ENCODE results near the gene STMND1.

The STMND1 gene
- long read RNA-seq, result 0 reads

DNA sequence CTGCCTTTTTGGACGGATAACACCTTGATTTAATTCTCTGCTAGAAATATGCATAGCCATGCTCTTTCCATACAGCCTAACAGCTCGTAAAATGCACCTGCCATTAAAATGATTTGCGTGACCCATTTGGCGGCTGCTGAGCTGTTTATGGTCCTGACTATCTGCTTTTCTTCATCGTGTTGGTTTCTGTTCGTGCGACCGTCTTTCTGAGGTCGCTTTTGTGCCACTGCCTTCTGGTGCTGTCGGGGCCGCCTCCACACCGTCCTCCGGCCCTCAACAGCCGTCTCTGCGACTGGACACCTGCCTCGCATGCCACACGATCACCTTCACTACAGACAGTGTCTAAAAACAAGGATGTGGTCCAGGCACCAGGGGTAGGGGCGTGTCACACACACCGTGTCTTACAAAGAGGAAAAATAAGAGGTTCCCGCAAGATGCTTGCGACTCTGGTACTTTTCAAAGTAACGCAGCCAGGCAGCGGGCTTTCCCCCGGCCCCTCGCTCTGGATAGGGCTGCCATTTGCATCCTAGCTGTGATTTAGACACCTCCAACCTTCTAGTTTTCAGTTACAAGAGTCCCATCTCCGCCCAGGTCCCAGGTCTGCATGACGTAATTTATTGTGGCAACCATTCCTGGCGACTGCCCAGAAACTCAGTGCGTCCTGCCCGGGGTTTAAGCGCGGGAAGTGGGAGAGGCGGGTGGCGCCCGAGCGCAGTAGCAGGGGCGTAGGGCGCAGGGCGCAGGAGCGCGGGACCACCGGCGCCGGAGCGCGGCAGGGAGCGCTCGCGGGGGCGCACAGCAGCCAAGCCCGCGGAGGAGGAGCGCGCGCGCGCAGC, at the start of gene STMND1:
Gene STMND1 (plus strand): TSS at position 629 of the 836 bp plus-strand sequence. CDS start 208 bp downstream, outside the sequence.
- no peak for DNase-seq (ENCODE audit: low read depth in 1 of 2, low spot score in 1 of 2)
- Histone ChIP-seq H3K27me3 (ENCODE audit: insufficient read depth, poor library complexity, severe bottlenecking) (peaks cover 12% of the 10 kb centered on the region), H3K27ac (replicated peaks) (no peak within 1 kb of the TSS), H3K4me3 (replicated peaks; ENCODE audit: insufficient read depth, low read length) (no peak within 1 kb of the TSS)
- TF ChIP-seq POLR2AphosphoS5 (IDR thresholded peaks at IDR 0.05; ENCODE audit: low read depth), result no peak
- TF ChIP-seq, protein P1, sequence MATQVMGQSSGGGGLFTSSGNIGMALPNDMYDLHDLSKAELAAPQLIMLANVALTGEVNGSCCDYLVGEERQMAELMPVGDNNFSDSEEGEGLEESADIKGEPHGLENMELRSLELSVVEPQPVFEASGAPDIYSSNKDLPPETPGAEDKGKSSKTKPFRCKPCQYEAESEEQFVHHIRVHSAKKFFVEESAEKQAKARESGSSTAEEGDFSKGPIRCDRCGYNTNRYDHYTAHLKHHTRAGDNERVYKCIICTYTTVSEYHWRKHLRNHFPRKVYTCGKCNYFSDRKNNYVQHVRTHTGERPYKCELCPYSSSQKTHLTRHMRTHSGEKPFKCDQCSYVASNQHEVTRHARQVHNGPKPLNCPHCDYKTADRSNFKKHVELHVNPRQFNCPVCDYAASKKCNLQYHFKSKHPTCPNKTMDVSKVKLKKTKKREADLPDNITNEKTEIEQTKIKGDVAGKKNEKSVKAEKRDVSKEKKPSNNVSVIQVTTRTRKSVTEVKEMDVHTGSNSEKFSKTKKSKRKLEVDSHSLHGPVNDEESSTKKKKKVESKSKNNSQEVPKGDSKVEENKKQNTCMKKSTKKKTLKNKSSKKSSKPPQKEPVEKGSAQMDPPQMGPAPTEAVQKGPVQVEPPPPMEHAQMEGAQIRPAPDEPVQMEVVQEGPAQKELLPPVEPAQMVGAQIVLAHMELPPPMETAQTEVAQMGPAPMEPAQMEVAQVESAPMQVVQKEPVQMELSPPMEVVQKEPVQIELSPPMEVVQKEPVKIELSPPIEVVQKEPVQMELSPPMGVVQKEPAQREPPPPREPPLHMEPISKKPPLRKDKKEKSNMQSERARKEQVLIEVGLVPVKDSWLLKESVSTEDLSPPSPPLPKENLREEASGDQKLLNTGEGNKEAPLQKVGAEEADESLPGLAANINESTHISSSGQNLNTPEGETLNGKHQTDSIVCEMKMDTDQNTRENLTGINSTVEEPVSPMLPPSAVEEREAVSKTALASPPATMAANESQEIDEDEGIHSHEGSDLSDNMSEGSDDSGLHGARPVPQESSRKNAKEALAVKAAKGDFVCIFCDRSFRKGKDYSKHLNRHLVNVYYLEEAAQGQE (IDR thresholded peaks at IDR 0.05; ENCODE audit: insufficient replicate concordance, low read depth), result peak; percentile 22
- TF ChIP-seq SPI1 (IDR thresholded peaks at IDR 0.05; ENCODE audit: borderline replicate concordance, low read depth), result no peak

DNA sequence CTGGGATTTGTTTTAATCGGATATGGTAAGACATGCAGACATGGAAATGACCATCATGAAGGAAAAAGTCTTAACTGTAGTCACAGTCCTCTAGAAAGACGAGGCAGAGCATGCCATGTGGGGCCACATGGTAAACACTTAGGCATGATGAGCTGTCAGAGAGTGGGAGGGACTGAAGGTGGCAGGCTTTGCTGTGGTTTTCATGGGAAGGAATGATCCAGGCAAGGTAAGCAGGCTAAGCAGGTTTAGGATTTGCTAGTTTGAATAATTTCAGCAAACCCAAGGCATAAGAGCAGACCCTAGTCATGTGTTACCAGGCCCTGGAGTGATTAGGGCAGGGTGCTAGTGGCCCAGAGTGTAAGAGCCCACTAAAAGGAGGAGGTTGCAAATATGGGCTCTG, 47.2 kb upstream of the STMND1 start:
- no peak for DNase-seq (ENCODE audit: low read depth in 1 of 2, low spot score in 1 of 2)
- no peak overlapping the region for H3K4me3 ChIP-seq (replicated peaks; ENCODE audit: insufficient read depth, low read length)

DNA sequence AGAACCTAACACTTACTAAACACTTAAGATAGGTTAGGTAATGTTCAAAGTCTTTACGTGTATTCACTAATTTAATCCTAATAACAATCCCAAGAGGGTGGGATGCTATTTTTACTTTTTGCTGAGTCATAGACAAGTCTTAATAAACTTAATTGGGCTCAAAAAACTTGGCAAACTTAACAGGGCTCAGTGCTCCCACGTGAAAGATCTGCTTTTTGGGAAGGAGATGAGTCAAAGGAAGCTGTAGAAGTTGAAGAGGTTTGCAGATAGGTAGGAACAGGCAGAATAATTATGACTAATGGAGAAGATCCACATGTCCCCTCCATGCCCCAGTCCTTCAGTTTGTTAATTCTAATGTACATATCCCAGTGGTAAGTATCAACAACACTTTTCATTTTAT, 44.5 kb upstream of the STMND1 start:
- H3K4me3 ChIP-seq (replicated peaks; ENCODE audit: insufficient read depth, low read length), result no peak overlapping the region
- DNase-seq (ENCODE audit: low read depth in 1 of 2, low spot score in 1 of 2), result no peak
- TF ChIP-seq POLR2AphosphoS5 (IDR thresholded peaks at IDR 0.05; ENCODE audit: low read depth), result no peak
- TF ChIP-seq SPI1 (IDR thresholded peaks at IDR 0.05; ENCODE audit: borderline replicate concordance, low read depth), result no peak
- no peak for TF ChIP-seq GABPA (IDR thresholded peaks at IDR 0.05; ENCODE audit: low read depth)
- TF ChIP-seq, protein P1 (IDR thresholded peaks at IDR 0.05; ENCODE audit: insufficient replicate concordance, low read depth), result no peak
- TF ChIP-seq, protein P2, sequence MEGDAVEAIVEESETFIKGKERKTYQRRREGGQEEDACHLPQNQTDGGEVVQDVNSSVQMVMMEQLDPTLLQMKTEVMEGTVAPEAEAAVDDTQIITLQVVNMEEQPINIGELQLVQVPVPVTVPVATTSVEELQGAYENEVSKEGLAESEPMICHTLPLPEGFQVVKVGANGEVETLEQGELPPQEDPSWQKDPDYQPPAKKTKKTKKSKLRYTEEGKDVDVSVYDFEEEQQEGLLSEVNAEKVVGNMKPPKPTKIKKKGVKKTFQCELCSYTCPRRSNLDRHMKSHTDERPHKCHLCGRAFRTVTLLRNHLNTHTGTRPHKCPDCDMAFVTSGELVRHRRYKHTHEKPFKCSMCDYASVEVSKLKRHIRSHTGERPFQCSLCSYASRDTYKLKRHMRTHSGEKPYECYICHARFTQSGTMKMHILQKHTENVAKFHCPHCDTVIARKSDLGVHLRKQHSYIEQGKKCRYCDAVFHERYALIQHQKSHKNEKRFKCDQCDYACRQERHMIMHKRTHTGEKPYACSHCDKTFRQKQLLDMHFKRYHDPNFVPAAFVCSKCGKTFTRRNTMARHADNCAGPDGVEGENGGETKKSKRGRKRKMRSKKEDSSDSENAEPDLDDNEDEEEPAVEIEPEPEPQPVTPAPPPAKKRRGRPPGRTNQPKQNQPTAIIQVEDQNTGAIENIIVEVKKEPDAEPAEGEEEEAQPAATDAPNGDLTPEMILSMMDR (IDR thresholded peaks at IDR 0.05; ENCODE audit: insufficient read depth, low read length), result no peak
- no peak overlapping the region for H3K27ac ChIP-seq (replicated peaks)
- H3K27me3 ChIP-seq (ENCODE audit: insufficient read depth, poor library complexity, severe bottlenecking), result no peaks in the 10 kb centered on the region

More for the DNA sequence above, 47.2 kb upstream of the STMND1 start:
- Histone ChIP-seq H3K27me3 (ENCODE audit: insufficient read depth, poor library complexity, severe bottlenecking) (no peaks in the 10 kb centered on the region), H3K27ac (replicated peaks) (no peak overlapping the region)
- no peak for TF ChIP-seq SPI1 (IDR thresholded peaks at IDR 0.05; ENCODE audit: borderline replicate concordance, low read depth)
- TF ChIP-seq, protein P2 (IDR thresholded peaks at IDR 0.05; ENCODE audit: insufficient read depth, low read length), result no peak
- TF ChIP-seq, protein P1 (IDR thresholded peaks at IDR 0.05; ENCODE audit: insufficient replicate concordance, low read depth), result no peak
- TF ChIP-seq POLR2AphosphoS5 (IDR thresholded peaks at IDR 0.05; ENCODE audit: low read depth), result no peak

Measured in HL-60 (cell line).